ENCODE results near the gene PDE4B. TPM values are rescaled to one million over a fixed set of nuclear protein-coding genes. Genes with fewer than 3 reads are reported as not detected.

The PDE4B gene
- total and polyA plus RNA-seq, 2 of the 13 experiments (the other 11 are each of a cell fraction or from before 2014, with no cell fraction given): not detected

DNA sequence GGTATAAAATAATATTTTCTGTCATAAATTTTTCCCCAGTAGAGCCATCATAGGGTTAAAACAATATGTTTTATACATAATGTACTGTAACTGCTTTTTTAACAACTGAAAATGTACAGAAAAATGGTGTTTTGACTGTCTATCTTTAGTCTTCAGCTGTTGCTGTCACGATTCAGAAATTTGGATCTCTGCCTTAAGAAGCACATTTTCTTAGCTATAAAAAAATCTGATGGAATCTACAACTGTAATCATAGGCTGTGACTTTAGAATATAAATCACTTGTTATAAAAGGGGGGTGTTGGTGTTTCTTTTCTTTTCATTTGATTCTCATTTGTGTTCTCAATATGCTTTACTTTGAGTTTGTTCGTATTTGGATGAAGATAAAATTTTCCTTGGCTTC, 187.5 kb downstream of the PDE4B start (continued):
- TF ChIP-seq TRIM24 (CRISPR knock-in tag; IDR thresholded peaks at IDR 0.05) (no peak), ZNF274 (CRISPR knock-in tag; IDR thresholded peaks at IDR 0.05) (no peak), NFIB (CRISPR knock-in tag; IDR thresholded peaks at IDR 0.05; ENCODE audit: borderline replicate concordance) (no peak), MEIS2 (CRISPR knock-in tag; IDR thresholded peaks at IDR 0.05) (no peak), ZNF282 (IDR thresholded peaks at IDR 0.05; ENCODE audit: partially characterized antibody) (no peak)
- TF ChIP-seq, protein P1, sequence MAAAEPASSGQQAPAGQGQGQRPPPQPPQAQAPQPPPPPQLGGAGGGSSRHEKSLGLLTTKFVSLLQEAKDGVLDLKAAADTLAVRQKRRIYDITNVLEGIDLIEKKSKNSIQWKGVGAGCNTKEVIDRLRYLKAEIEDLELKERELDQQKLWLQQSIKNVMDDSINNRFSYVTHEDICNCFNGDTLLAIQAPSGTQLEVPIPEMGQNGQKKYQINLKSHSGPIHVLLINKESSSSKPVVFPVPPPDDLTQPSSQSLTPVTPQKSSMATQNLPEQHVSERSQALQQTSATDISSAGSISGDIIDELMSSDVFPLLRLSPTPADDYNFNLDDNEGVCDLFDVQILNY (CRISPR knock-in tag; conservative IDR thresholded peaks at IDR 0.05): no peak

DNA sequence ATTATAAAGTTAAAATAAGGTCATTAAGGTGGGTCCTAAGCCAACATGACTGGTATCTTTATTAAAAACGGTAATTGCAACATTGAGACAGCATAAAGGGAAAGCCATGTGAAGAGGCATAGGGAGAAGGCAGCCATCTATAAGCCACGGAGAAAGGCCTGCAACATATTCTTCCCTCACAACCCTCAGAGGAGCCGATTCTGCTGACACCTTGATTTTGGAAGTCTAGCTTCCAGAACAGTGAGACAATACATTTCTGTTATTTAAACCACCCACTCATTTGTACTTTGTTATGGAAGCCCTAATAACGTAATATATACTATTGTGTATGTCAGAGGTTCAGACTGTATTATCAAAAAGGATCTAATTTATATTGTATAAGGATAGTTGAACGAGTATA, 190.8 kb downstream of the PDE4B start:
- WGBS (ENCODE audit: low lambda C conversion rate): 0% methylated on average over 5 of the region's 5 CpGs
- BruUV-seq (replicated peaks): no TSS peak
- POLR2A ChIA-PET: no interaction called here
- H3K27ac ChIP-seq (ENCODE audit: extremely low read length, insufficient read depth, low read length): no peak overlapping the region
- H3K4me1 ChIP-seq (ENCODE audit: insufficient read depth, low read length): no peaks in the 10 kb centered on the region
- intact Hi-C loops (cut with micrococcal nuclease; ENCODE audit: unreplicated experiment): no loop called here
- H4K20me1 ChIP-seq (ENCODE audit: insufficient read depth, low read length): no peaks in the 10 kb centered on the region
- CTCF ChIA-PET (ENCODE audit: low intra/inter-chr PET ratio, low total read pairs): no interaction called here
- no peak overlapping the region for H2AFZ ChIP-seq (ENCODE audit: low read length)
- H3K79me2 ChIP-seq (ENCODE audit: insufficient read depth, low read length): no peaks in the 10 kb centered on the region
- no peak for TF ChIP-seq FOXA1 (IDR thresholded peaks at IDR 0.05)
- no peak for TF ChIP-seq FOXA1 (CRISPR knock-in tag; IDR thresholded peaks at IDR 0.05)
- TF ChIP-seq MAFK (conservative IDR thresholded peaks at IDR 0.05 in 1 of 2, IDR thresholded peaks at IDR 0.05 in 1 of 2; ENCODE audit: low read length in 2 of 2): peak; percentile 44 to 70
- TF ChIP-seq, protein P2, sequence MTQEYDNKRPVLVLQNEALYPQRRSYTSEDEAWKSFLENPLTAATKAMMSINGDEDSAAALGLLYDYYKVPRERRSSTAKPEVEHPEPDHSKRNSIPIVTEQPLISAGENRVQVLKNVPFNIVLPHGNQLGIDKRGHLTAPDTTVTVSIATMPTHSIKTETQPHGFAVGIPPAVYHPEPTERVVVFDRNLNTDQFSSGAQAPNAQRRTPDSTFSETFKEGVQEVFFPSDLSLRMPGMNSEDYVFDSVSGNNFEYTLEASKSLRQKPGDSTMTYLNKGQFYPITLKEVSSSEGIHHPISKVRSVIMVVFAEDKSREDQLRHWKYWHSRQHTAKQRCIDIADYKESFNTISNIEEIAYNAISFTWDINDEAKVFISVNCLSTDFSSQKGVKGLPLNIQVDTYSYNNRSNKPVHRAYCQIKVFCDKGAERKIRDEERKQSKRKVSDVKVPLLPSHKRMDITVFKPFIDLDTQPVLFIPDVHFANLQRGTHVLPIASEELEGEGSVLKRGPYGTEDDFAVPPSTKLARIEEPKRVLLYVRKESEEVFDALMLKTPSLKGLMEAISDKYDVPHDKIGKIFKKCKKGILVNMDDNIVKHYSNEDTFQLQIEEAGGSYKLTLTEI (CRISPR knock-in tag; conservative IDR thresholded peaks at IDR 0.05): no peak
- TF ChIP-seq ZNF441 (CRISPR knock-in tag; IDR thresholded peaks at IDR 0.05; ENCODE audit: borderline replicate concordance): no peak
- TF ChIP-seq SETDB1 (CRISPR knock-in tag; IDR thresholded peaks at IDR 0.05; ENCODE audit: borderline replicate concordance): no peak
- no peak for TF ChIP-seq SMC3 (IDR thresholded peaks at IDR 0.05; ENCODE audit: low read length)
- 0 out of 2 replicates have a peak, but pooled peaks have one; percentile 39 for TF ChIP-seq MAFF (IDR thresholded peaks at IDR 0.05; ENCODE audit: low read depth, low read length)
- TF ChIP-seq ZSCAN25 (CRISPR knock-in tag; IDR thresholded peaks at IDR 0.05): no peak
- H3K36me3 ChIP-seq (replicated peaks in 1 of 2; ENCODE audit: control insufficient read depth in 1 of 2, insufficient read depth in 2 of 2, low read length in 2 of 2): no peaks in the 10 kb centered on the region
- in situ Hi-C loops (cut with HindIII; ENCODE audit: extremely low pct_ligation_motif_present, low pct_unique_long_range_greater_than_20kb): no loop called here
- ATAC-seq (no peak), FAIRE-seq (no peak), DNase-seq (ENCODE audit: low spot score) (no peak)
- H3K27me3 ChIP-seq (ENCODE audit: control insufficient read depth in 1 of 2, insufficient read depth in 2 of 2, low read length in 2 of 2): no peaks in the 10 kb centered on the region
- H3K4me3 ChIP-seq (replicated peaks in 1 of 3; ENCODE audit: insufficient read depth in 1 of 3, low read depth in 2 of 3, low read length in 3 of 3): no peak overlapping the region
- no peak overlapping the region for H3K4me2 ChIP-seq (ENCODE audit: low read depth, low read length)
- H3K9me3 ChIP-seq (ENCODE audit: low read length): no peaks in the 10 kb centered on the region; the same call in 1 of the 2 replicates
- no peak overlapping the region for H3K9ac ChIP-seq (ENCODE audit: insufficient read depth, low read depth, low read length)

Measured in HepG2 (cell line).